GM03348 (cell line): ENCODE measurements around the gene SMG7.

Experiments
- DNase-seq: peaks from one replicate; pipeline ENCODE4 v3.0.0; 2012; ENCODE audit warnings: low spot score

Gene SMG7

GRCh38 chr1:183467687-183468086 is 4.6 kb upstream of the SMG7 start:
- no peak for DNase-seq

GRCh38 chr1:183470147-183470960 is 1.9 kb upstream of the SMG7 start:
- DNase-seq: peak; percentile 84

GRCh38 chr1:183470961-183471742 is 1.1 kb upstream of the SMG7 start:
- peak; percentile 74 for DNase-seq

- DNase-seq: peak; percentile 98
These were observed 384 bp upstream of the SMG7 start for GRCh38 chr1:183471743-183472487.

GRCh38 chr1:183473217-183473536 is 878 bp downstream of the SMG7 start:
- DNase-seq: peak; percentile 3

DNA sequence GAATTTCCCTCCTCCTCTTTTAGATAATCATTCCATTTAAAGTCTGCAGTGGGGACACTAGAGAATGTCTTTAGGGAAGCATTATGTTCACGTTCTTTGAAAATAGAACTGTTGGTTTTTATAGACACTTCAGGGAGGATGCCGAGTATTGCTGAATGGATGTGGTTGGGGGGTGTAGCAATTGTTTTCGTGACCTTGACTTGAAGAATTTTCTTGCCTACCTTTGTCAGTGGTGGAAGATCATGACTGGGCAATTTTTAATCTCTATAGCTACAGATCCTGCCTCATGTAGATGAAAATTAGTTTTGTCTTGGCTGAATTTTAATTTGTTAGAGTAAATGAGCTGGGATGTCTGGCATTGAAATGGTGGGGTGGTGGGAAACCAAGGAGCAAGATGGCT is 3.8 kb downstream of the SMG7 start:
- no peak for DNase-seq

DNA sequence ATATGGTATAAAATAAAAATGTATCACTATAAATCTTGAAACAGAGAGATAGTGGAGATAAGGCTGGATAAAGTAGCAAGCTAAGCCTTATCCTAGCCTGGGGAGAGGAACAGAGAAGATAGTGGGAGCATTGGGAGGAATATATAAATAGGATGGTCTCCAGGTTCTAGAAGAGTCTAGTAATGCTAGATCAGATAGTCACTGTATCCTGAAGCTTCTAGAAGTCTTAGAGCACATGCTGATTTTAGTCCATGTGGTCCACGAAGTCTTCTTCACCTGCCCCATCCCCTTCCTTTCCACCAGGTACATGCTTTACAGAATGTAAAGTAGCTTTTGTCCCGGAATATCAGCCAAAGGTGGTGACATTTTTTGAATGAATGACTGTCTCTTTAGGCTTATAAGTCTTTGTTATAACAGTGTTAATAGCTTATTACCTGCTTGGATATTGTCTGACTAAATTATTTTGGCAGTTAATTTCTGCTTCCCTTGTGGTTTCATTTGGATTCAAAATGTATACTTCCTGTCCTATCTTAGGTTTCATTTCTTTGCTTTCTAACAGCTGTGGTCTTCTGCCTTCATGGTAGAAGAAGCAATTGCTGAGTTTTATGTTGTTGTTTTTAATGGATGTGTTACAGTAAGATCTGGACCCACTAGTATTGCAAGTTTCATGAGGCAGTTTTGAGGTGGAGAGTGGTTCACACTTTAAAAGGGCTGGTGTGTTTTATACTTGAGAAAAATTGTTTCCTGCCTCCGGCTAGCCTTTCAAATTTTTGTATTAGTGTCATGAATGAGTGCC is 5.9 kb downstream of the SMG7 start:
- no peak for DNase-seq

GRCh38 chr1:183480971-183481441 is 8.7 kb downstream of the SMG7 start:
- DNase-seq: peak; percentile 2

- DNase-seq: no peak
These were observed 10.9 kb downstream of the SMG7 start for GRCh38 chr1:183483224-183483623.

DNA sequence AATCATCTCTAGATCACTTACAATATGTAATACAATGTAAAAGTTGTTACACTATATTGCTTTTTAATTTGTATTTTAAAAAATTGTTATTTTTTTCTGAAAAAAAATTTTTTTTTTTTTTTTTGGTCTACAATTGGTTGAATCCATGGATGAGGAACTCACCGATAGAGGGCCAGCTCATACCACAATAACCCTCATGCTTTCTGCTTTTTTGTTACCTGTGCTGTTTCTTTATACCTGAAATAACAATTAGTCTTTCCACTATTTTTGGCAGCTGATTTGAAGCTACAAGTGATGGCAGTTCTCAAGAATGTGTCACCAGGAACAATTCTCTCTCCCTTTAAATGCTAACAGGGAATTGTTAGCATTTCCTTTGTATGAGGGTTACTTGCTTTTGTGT is 12.0 kb downstream of the SMG7 start:
- no peak for DNase-seq

GRCh38 chr1:183484851-183485250 is 12.6 kb downstream of the SMG7 start:
- no peak for DNase-seq

- no peak for DNase-seq
These were observed 15.6 kb downstream of the SMG7 start for GRCh38 chr1:183487674-183488442.

GRCh38 chr1:183490932-183491331 is 18.6 kb downstream of the SMG7 start:
- no peak for DNase-seq

GRCh38 chr1:183493540-183494245 is 21.4 kb downstream of the SMG7 start:
- DNase-seq: no peak

- DNase-seq: no peak
These were observed 23.1 kb downstream of the SMG7 start for GRCh38 chr1:183495420-183495819.

- DNase-seq: no peak
These were observed 24.9 kb downstream of the SMG7 start for GRCh38 chr1:183497218-183497617.

- DNase-seq: no peak
These were observed 26.2 kb downstream of the SMG7 start for GRCh38 chr1:183498342-183498991.

GRCh38 chr1:183505454-183506089 is 33.3 kb downstream of the SMG7 start:
- no peak for DNase-seq

DNA sequence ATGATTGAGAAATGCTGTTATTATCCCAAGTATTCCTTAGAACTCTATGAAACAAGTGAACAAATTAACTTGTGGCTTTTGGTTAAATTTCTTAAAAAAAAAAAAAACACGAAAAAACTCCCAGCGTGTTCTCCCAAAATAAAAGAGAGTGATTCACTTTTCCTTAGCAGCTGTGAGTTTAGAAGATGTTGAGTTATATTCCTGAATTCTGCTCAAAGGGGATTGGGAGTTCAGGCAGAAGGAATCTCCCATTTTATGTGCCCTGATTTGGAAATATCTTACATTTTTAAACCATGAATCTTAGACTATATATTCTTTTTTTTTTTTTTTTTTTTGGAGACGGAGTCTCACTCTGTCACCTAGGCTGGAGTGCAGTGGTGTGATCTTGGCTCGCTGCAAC is 34.3 kb downstream of the SMG7 start:
- peak; percentile 28 for DNase-seq
